Uterus (tissue), 4 donors: ENCODE results near the gene UVRAG. TPM values are rescaled to one million over a fixed set of nuclear protein-coding genes. Genes with fewer than 3 reads are reported as not detected.

ENCODE experiments used
- DNase-seq, 2 donors: peaks; one replicate each; pipeline ENCODE4 v3.0.0-alpha.2; 2019 to 2020
- H3K27ac ChIP-seq, 2 donors: fragments of 200-600 bp; sonication (generic); 1 replicate in 1 of 2; 2 replicates in 1 of 2; pipeline ENCODE4 v1.5.1; 2016 to 2018
- H3K27me3 ChIP-seq, 2 donors: fragments of 200-600 bp; sonication (generic); one replicate each; pipeline ENCODE4 v1.5.1; 2018 to 2019; ENCODE audit warnings: control low read depth in 1 of 2
- H3K36me3 ChIP-seq, 2 donors: fragments of 200-600 bp; sonication (generic); one replicate each; pipeline ENCODE4 v1.5.1; 2019; ENCODE audit warnings: control low read depth in 1 of 2
- H3K4me1 ChIP-seq, 2 donors: fragments of 200-600 bp; sonication (generic); one replicate each; pipeline ENCODE4 v1.5.1; 2018 to 2019; ENCODE audit warnings: control low read depth in 1 of 2
- H3K4me3 ChIP-seq, 2 donors: fragments of 200-600 bp; sonication (generic); 1 replicate in 1 of 2; 2 replicates in 1 of 2; pipeline ENCODE4 v1.5.1; 2018 to 2019; ENCODE audit warnings: mild to moderate bottlenecking in 1 of 2
- H3K9me3 ChIP-seq, 2 donors: fragments of 200-600 bp; sonication (generic); one replicate each; pipeline ENCODE4 v1.5.1; 2019; ENCODE audit warnings: control low read depth in 1 of 2
- POLR2A ChIP-seq, 2 donors: fragments of 450-650 bp; IDR thresholded peaks; one replicate each; pipeline ENCODE4 v1.6.1; 2016; ENCODE audit warnings: antibody characterized with exemption in 2 of 2, mild to moderate bottlenecking in 1 of 2, moderate library complexity in 1 of 2
- intact Hi-C: fragments of 100-400 bp; cut with DNase I; formaldehyde crosslinking; loops from one replicate; pipeline ENCODE4 v1.15.1; 2023; ENCODE audit warnings: low total_unique reads
- total RNA-seq, 4 donors: library from RNA; depleted of rRNA in 3 of 4; stranded (reverse); fragments of >200 nt in 3 of 4; gene quantifications; one replicate each; pipeline versions ENCODE4 v1.1.0 to v1.2.4, GENCODE V29; 2014 to 2023
- TF ChIP-seq, protein P1 (sequence below), 4 experiments: fragments of 200-600 bp in 2 of 4; fragments of 450-650 bp in 2 of 4; sonication (generic) in 2 of 4; IDR thresholded peaks; one replicate each; pipeline ENCODE4 v1.5.1; 2016 to 2019; ENCODE audit warnings: antibody characterized with exemption in 4 of 4, mild to moderate bottlenecking in 2 of 4, moderate library complexity in 1 of 4
- donor health status: DM: yes; HTN: yes; CAD: no.

Gene UVRAG
- total RNA-seq: 10 to 100 TPM; 14.9 to 42.9 (median 26.4) TPM

- intact Hi-C loops: no loop called here
- peak; percentile 99 for DNase-seq
- no peaks in the 10 kb centered on the region for H3K36me3 ChIP-seq
- TF ChIP-seq, protein P1, sequence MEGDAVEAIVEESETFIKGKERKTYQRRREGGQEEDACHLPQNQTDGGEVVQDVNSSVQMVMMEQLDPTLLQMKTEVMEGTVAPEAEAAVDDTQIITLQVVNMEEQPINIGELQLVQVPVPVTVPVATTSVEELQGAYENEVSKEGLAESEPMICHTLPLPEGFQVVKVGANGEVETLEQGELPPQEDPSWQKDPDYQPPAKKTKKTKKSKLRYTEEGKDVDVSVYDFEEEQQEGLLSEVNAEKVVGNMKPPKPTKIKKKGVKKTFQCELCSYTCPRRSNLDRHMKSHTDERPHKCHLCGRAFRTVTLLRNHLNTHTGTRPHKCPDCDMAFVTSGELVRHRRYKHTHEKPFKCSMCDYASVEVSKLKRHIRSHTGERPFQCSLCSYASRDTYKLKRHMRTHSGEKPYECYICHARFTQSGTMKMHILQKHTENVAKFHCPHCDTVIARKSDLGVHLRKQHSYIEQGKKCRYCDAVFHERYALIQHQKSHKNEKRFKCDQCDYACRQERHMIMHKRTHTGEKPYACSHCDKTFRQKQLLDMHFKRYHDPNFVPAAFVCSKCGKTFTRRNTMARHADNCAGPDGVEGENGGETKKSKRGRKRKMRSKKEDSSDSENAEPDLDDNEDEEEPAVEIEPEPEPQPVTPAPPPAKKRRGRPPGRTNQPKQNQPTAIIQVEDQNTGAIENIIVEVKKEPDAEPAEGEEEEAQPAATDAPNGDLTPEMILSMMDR (IDR thresholded peaks at IDR 0.05): peak in 2 of 4 experiments; percentile 7 to 25
- peak; percentile 89 to 97 for TF ChIP-seq POLR2A (IDR thresholded peaks at IDR 0.05)
- H3K27me3 ChIP-seq: no peaks in the 10 kb centered on the region
- H3K27ac ChIP-seq: peak within 1 kb of the TSS; percentile 84 to 91
- H3K4me1 ChIP-seq: peaks cover 0 to 4% of the 10 kb centered on the region in 2 donors
- peak within 1 kb of the TSS; percentile 60 to 92 for H3K4me3 ChIP-seq
- H3K9me3 ChIP-seq: no peaks in the 10 kb centered on the region
Measured at GRCh38 chr11:75814677-75815344, at the start of gene UVRAG. Gene UVRAG (plus strand): TSS chr11:75815210. CDS start chr11:75815408, 198 bp downstream.

DNA sequence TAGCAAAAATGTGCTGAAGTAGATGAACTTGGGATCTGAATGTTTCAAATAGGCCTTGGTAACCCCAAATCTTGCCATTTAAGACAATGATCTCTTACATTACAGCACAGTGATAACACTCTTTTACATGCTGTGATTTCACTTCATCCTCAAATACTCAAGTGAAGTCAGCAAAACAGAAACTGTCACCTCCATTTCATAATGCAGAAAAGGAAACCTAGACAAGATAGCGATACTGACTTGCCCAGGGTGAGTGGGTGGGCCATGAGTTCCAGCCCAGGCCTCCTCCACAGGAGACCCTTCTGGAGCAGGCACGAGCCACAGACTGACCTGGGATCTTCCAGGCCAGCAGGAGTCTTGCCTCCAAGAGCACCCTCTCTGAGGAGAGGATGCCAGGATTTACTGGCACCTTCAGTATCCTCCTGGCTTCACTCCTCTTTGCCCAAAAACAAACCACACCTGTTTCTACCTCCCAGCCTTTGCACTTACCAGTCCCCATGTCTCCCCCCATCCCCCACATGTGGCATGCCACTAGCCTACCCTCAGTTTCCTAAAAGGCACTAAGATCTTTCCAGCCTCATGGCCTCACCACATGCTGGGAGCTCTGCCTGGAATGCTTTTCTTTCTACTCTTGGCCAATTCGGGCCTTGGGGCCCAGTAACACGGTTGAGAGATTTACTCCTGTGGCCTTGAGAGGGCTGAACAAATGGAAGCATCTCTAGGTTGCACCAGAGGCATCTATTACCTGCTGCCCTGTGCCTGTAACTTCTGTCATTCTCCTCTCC lies 48.4 kb upstream of the UVRAG start:
- no peak overlapping the region for H3K27ac ChIP-seq
- no peak for DNase-seq
- intact Hi-C loops: no loop called here
- no peak overlapping the region for H3K4me3 ChIP-seq
- H3K36me3 ChIP-seq: no peaks in the 10 kb centered on the region
- no peaks in the 10 kb centered on the region for H3K9me3 ChIP-seq
- H3K27me3 ChIP-seq: no peaks in the 10 kb centered on the region
- TF ChIP-seq POLR2A (IDR thresholded peaks at IDR 0.05): no peak
- TF ChIP-seq, protein P1 (IDR thresholded peaks at IDR 0.05): no peak
- H3K4me1 ChIP-seq: peaks cover 0 to 14% of the 10 kb centered on the region in 2 donors

DNA sequence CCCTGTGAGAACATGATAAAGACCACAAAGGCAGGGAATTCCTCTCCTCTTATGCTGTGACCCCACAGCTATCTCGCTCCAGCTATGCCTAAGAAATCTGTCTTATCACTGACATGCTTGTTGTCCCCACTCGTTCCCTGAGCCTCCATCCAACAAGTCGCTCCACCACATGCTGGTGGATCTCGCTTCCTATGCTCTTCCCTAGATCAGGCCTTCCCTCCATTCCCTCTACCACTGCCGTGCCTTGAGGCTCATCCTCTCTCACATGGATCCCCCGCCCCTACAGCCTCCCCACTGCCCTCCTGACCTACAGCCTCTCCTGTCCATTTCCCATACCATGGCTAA lies 47.8 kb upstream of the UVRAG start:
- H3K9me3 ChIP-seq: no peaks in the 10 kb centered on the region
- TF ChIP-seq POLR2A (IDR thresholded peaks at IDR 0.05): no peak
- TF ChIP-seq, protein P1 (IDR thresholded peaks at IDR 0.05): no peak
- no peak overlapping the region for H3K4me3 ChIP-seq
- DNase-seq: no peak
- no peak overlapping the region for H3K27ac ChIP-seq
- intact Hi-C loops: no loop called here
- H3K27me3 ChIP-seq: no peaks in the 10 kb centered on the region
- H3K36me3 ChIP-seq: no peaks in the 10 kb centered on the region
- peaks cover 0 to 14% of the 10 kb centered on the region in 2 donors for H3K4me1 ChIP-seq

- Histone ChIP-seq H3K27ac (no peak overlapping the region), H3K4me3 (no peak overlapping the region), H3K4me1 (peaks cover 0 to 14% of the 10 kb centered on the region in 2 donors), H3K36me3 (no peaks in the 10 kb centered on the region), H3K9me3 (no peaks in the 10 kb centered on the region), H3K27me3 (no peaks in the 10 kb centered on the region)
- TF ChIP-seq, protein P1 (IDR thresholded peaks at IDR 0.05): no peak
- no peak for TF ChIP-seq POLR2A (IDR thresholded peaks at IDR 0.05)
- intact Hi-C loops: no loop called here
- DNase-seq: no peak
Measured at GRCh38 chr11:75767793-75768111, 47.3 kb upstream of the UVRAG start.
